ENCODE measurements around the gene CABLES2. TPM values are rescaled to one million over a fixed set of nuclear protein-coding genes. Genes with fewer than 3 reads are reported as not detected.

CABLES2 gene
- total RNA-seq, 4 donors from 2014 or later, result 2.0 to 6.9 (median 4.1) TPM

DNA sequence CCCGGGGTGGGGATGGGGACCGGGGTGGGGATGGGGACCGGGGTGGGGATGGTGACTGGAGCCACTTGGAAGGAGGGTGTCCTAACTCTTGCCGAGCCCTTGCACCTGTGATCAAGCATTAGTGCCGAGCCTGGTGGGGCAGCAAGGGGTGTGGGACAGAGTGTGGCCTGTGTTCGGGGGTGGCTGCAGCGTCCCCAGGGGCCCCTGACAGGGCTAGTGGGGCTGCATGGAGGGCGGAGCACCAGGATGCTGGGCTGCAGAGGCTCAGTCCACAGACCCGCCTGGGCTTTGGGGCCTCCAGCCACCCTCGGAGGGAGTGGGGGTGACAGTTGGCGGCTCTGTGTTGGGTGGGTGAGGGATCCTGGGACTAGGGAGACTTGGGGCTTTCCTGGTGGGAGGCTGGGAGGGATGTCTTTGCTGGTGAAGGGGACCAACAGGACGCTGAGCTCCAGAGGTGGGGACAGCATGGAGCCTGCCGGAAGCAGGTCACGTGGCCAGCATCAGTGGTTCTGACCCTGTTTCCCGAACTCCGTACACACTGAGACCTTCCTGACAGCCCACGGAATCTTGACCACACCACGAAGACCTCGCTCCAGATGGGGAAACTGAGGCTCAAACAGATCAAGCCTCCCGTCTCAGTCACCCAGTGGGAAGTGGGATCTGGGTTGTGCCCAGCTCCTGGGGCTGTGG is 15.7 kb upstream of the CABLES2 start:
- Histone ChIP-seq H3K27me3 (peaks cover 0 to 60% (median 3%) of the 10 kb centered on the region in 4 donors), H3K4me3 (no peak overlapping the region), H3K36me3 (no peaks in the 10 kb centered on the region), H3K4me1 (no peaks in the 10 kb centered on the region), H3K9me3 (no peaks in the 10 kb centered on the region), H3K27ac (replicated peaks in 1 of 4) (no peak overlapping the region)
- intact Hi-C loops (cut with DNase I), result no loop called here
- TF ChIP-seq, protein P1, sequence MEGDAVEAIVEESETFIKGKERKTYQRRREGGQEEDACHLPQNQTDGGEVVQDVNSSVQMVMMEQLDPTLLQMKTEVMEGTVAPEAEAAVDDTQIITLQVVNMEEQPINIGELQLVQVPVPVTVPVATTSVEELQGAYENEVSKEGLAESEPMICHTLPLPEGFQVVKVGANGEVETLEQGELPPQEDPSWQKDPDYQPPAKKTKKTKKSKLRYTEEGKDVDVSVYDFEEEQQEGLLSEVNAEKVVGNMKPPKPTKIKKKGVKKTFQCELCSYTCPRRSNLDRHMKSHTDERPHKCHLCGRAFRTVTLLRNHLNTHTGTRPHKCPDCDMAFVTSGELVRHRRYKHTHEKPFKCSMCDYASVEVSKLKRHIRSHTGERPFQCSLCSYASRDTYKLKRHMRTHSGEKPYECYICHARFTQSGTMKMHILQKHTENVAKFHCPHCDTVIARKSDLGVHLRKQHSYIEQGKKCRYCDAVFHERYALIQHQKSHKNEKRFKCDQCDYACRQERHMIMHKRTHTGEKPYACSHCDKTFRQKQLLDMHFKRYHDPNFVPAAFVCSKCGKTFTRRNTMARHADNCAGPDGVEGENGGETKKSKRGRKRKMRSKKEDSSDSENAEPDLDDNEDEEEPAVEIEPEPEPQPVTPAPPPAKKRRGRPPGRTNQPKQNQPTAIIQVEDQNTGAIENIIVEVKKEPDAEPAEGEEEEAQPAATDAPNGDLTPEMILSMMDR (IDR thresholded peaks at IDR 0.05), result no peak
- TF ChIP-seq POLR2A (IDR thresholded peaks at IDR 0.05; ENCODE audit: low read depth) (no peak), EP300 (IDR thresholded peaks at IDR 0.05) (no peak), POLR2AphosphoS5 (IDR thresholded peaks at IDR 0.05) (no peak)
- WGBS, result 86% methylated on average over 17 of the region's 20 CpGs
- no peak for DNase-seq (ENCODE audit: extremely low spot score)

DNA sequence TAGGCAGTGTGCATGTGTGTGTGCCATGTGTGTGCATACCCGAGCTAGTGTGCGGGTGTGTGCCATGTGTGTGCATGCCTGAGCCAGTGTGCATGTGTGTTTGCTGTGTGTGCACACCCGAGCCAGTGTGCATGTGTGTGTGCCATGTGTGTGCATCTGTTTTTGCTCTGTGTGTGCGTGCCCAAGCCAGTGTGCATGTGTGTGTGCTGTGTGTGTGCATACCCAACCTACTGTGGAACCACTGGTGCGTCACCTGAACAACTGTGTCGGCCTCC is 14.6 kb upstream of the CABLES2 start:
- intact Hi-C loops (cut with DNase I), result no loop called here
- WGBS, result 80% methylated on average over 6 of the region's 6 CpGs
- peaks cover 0 to 60% (median 3%) of the 10 kb centered on the region in 4 donors for H3K27me3 ChIP-seq

DNA sequence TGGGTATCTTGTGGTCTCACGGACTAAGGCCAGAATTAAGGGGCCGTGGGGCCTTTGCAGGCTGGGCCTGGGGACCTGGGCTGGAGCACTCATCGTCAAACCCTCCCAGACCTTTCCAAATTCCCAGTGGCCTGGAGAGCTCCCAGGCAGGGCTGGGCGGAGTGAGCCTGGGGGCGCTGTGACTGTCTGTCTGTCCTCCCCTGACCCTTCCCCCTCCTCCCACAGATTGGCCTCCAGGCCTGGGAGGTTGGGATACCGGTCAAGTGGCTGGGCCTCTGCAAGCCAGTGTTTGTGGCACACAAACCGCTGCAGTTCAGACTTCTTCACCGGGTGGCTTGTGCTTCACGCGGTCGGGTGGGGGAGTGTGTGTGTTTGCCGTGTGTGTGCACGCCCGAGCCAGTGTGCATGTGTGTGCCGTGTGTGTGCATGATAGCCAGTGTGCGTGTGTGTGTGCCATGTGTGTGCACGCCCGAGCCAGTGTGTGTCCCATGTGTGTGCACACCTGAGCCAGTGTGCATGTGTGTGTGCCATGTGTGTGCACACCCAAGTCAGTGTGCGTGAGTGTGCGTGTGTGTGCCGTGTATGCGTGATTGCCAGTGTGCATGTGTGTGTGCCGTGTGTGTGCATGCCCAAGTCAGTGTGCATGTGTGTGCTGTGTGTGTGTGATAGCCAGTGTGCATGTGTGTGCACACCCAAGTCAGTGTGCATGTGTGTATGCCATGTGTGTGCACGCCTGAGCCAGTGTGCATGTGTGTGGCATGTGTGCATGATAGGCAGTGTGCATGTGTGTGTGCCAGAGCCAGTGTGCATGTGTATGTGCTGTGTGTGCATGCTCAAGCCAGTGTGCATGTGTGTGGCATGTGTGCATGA is 14.0 kb upstream of the CABLES2 start:
- no peak overlapping the region for H3K27ac ChIP-seq (replicated peaks in 1 of 4)
- no peaks in the 10 kb centered on the region for H3K36me3 ChIP-seq
- TF ChIP-seq POLR2A (IDR thresholded peaks at IDR 0.05; ENCODE audit: low read depth) (no peak), POLR2AphosphoS5 (IDR thresholded peaks at IDR 0.05) (no peak), EP300 (IDR thresholded peaks at IDR 0.05) (no peak)
- no peaks in the 10 kb centered on the region for H3K9me3 ChIP-seq
- no peaks in the 10 kb centered on the region for H3K4me1 ChIP-seq
- peaks cover 0 to 61% (median 3%) of the 10 kb centered on the region in 4 donors for H3K27me3 ChIP-seq
- no peak overlapping the region for H3K4me3 ChIP-seq
- intact Hi-C loops (cut with DNase I), result no loop called here
- DNase-seq (ENCODE audit: extremely low spot score), result no peak
- 86% methylated on average over 18 of the region's 24 CpGs for WGBS

More for the DNA sequence above, 14.6 kb upstream of the CABLES2 start:
- H3K4me3 ChIP-seq, result no peak overlapping the region
- H3K4me1 ChIP-seq, result no peaks in the 10 kb centered on the region
- no peak overlapping the region for H3K27ac ChIP-seq (replicated peaks in 1 of 4)
- no peaks in the 10 kb centered on the region for H3K36me3 ChIP-seq
- TF ChIP-seq EP300 (IDR thresholded peaks at IDR 0.05), result no peak
- TF ChIP-seq, protein P1 (IDR thresholded peaks at IDR 0.05), result no peak
- TF ChIP-seq POLR2A (IDR thresholded peaks at IDR 0.05; ENCODE audit: low read depth), result no peak
- TF ChIP-seq POLR2AphosphoS5 (IDR thresholded peaks at IDR 0.05), result no peak
- no peak for DNase-seq (ENCODE audit: extremely low spot score)
- no peaks in the 10 kb centered on the region for H3K9me3 ChIP-seq

DNA sequence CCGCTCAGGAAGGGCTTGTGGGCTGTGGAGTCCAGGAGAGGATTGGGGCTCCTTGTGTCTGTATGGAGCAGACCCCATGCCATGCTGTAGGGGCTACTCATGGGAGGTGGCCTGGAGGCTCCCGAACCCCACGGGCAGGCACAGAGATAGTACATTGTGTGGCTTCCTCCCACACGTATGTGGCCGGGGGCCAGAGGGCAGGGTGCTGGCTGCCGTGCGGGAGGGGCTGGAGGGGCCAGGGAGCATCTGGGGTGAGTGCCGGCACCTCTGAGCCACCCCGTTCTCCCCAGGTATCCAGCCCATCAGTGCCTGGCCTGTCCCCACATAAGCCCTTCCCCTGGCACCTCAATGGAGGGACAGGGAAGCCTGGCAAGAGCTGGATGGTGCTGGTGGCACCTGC is 12.7 kb upstream of the CABLES2 start:
- Histone ChIP-seq H3K27me3 (peaks cover 0 to 63% (median 3%) of the 10 kb centered on the region in 4 donors), H3K9me3 (no peaks in the 10 kb centered on the region), H3K27ac (replicated peaks in 1 of 4) (no peak overlapping the region), H3K4me1 (no peaks in the 10 kb centered on the region), H3K4me3 (no peak overlapping the region), H3K36me3 (no peaks in the 10 kb centered on the region)
- no peak for DNase-seq (ENCODE audit: extremely low spot score)
- WGBS, result 100% methylated on average over 1 of the region's 9 CpGs
- intact Hi-C loops (cut with DNase I), result loop anchor here (10.0 kb wide), 1 partner anchor 195 kb away; no protein-coding TSS in a partner anchor
- TF ChIP-seq POLR2A (IDR thresholded peaks at IDR 0.05; ENCODE audit: low read depth) (no peak), EP300 (IDR thresholded peaks at IDR 0.05) (no peak), POLR2AphosphoS5 (IDR thresholded peaks at IDR 0.05) (no peak)
- TF ChIP-seq, protein P1 (IDR thresholded peaks at IDR 0.05), result no peak
